ENCODE results near the gene OGFRL1. TPM values are rescaled to one million over a fixed set of nuclear protein-coding genes. Genes with fewer than 3 reads are reported as not detected.

OGFRL1 gene
- total and polyA plus RNA-seq, 9 of the 15 experiments (the other 6 are each of a cell fraction or from before 2014, with no cell fraction given), result 0.01 to 0.07 (median 0.03) TPM

- no peak for TF ChIP-seq ZNF318 (IDR thresholded peaks at IDR 0.05; ENCODE audit: borderline replicate concordance in 1 of 2, low read depth in 1 of 2)
- TF ChIP-seq ZNF232 (CRISPR knock-in tag; IDR thresholded peaks at IDR 0.05), result no peak
- TF ChIP-seq CCAR2 (IDR thresholded peaks at IDR 0.05; ENCODE audit: low read depth, low read length), result no peak
- TF ChIP-seq MBD2 (IDR thresholded peaks at IDR 0.05; ENCODE audit: borderline replicate concordance, low read depth), result no peak
These were observed 10.5 kb upstream of the OGFRL1 start (continued) for GRCh38 chr6:71277926-71278600.
